ENCODE measurements around the gene TMEM108.

GRCh38 chr3:133393691-133394474 is 355.7 kb downstream of the TMEM108 start:
- TF ChIP-seq CTCF (IDR thresholded peaks at IDR 0.05 in 2 of 3, conservative IDR thresholded peaks at IDR 0.05 in 1 of 3; ENCODE audit: borderline replicate concordance in 1 of 3, insufficient read depth in 1 of 3, low read depth in 2 of 3, low read length in 2 of 3) (no peak), POLR2A (IDR thresholded peaks at IDR 0.05; ENCODE audit: borderline replicate concordance, extremely low read depth, insufficient read depth, insufficient read length) (no peak), MAX (IDR thresholded peaks at IDR 0.05) (no peak), EZH2 (IDR thresholded peaks at IDR 0.05) (no peak)
